Endothelial cell of umbilical vein (primary cell): ENCODE measurements around the gene TTC27. TPM values are rescaled to one million over a fixed set of nuclear protein-coding genes. Genes with fewer than 3 reads are reported as not detected.

ENCODE experiments used
- BruUV-seq: library from RNA; stranded (reverse); fragments of 400-500 nt; replicated peaks from 2 replicates; lab custom pipeline; 2021; lab: Mats Ljungman, UMichigan
- CTCF ChIA-PET: fragments of 300-600, 350-600 bp; sonication (Branson Sonifier 250); formaldehyde crosslinking; loops from one replicate; lab custom pipeline; 2021; ENCODE audit warnings: antibody characterized with exemption, inconsistent platforms; lab: Charles Lee
- POLR2A ChIA-PET: fragments of 300-600, 350-600 bp; sonication (Branson Sonifier 250); formaldehyde crosslinking; loops from one replicate; lab custom pipeline; 2021; ENCODE audit warnings: antibody characterized with exemption, inconsistent platforms; lab: Charles Lee
- DNase-seq: peaks from one replicate; pipeline ENCODE4 v3.0.0-alpha.2; 2011; ENCODE audit warnings: low read depth, low spot score
- FAIRE-seq: peaks from 2 replicates; lab custom pipeline; 2011; peaks lifted over from hg19 to GRCh38; lab: Jason Lieb, UNC
- H2AFZ ChIP-seq: 2 replicates; pipeline ENCODE4 v1.6.0; 2012; ENCODE audit warnings: low read depth, low read length, control low read depth, inconsistent platforms
- H3K27ac ChIP-seq: 2 replicates; pipeline ENCODE4 v1.5.1; 2011; ENCODE audit warnings: low read depth, mild to moderate bottlenecking, control low read depth, low read length, moderate library complexity; ENCODE audit not compliant: insufficient read depth
- H3K27me3 ChIP-seq, 2 experiments: 2 replicates each; pipeline versions ENCODE4 v1.6.0 to v1.6.1; 2011; ENCODE audit warnings: low read length in 2 of 2, mixed read lengths in 1 of 2; ENCODE audit not compliant: control insufficient read depth in 2 of 2, insufficient read depth in 2 of 2
- H3K36me3 ChIP-seq, 2 experiments: 2 replicates in 1 of 2; 3 replicates in 1 of 2; pipeline ENCODE4 v1.5.1; 2011; ENCODE audit warnings: low read length in 2 of 2, mild to moderate bottlenecking in 1 of 2, moderate library complexity in 1 of 2; ENCODE audit not compliant: control insufficient read depth in 2 of 2, insufficient read depth in 2 of 2; ENCODE audit errors: extremely low read depth in 1 of 2
- H3K4me1 ChIP-seq: 3 replicates; pipeline ENCODE4 v1.5.1; 2011; ENCODE audit warnings: mild to moderate bottlenecking, low read length; ENCODE audit not compliant: control insufficient read depth, insufficient read depth; ENCODE audit errors: extremely low read depth
- H3K4me2 ChIP-seq: 2 replicates; pipeline ENCODE4 v1.6.1; 2011; ENCODE audit warnings: low read length, control low read depth, mixed read lengths; ENCODE audit not compliant: insufficient read depth
- H3K4me3 ChIP-seq, 3 experiments: fragments of 200-600 bp in 1 of 3; sonication (generic), shearing (Covaris generic) in 1 of 3; replicated peaks in 1 of 3; 2 replicates each; pipeline ENCODE4 v1.5.1; 2011 to 2016; ENCODE audit warnings: control low read depth in 3 of 3, low read length in 3 of 3, mild to moderate bottlenecking in 2 of 3, inconsistent platforms in 1 of 3, low read depth in 1 of 3, moderate library complexity in 1 of 3; ENCODE audit not compliant: insufficient read depth in 1 of 3
- H3K79me2 ChIP-seq: 2 replicates; pipeline ENCODE4 v1.6.0; 2012; ENCODE audit warnings: low read length, inconsistent platforms; ENCODE audit not compliant: control insufficient read depth, insufficient read depth
- H3K9ac ChIP-seq: replicated peaks from 2 replicates; pipeline ENCODE3; 2011; ENCODE audit warnings: low read length, control low read depth; ENCODE audit not compliant: insufficient read depth; ENCODE audit errors: extremely low read depth
- H3K9me1 ChIP-seq: replicated peaks from 3 replicates; pipeline ENCODE4 v1.6.0; 2011; ENCODE audit warnings: mild to moderate bottlenecking, low read length; ENCODE audit not compliant: control insufficient read depth, insufficient read depth; ENCODE audit errors: extremely low read depth
- H3K9me3 ChIP-seq: replicated peaks from 2 replicates; pipeline ENCODE4 v1.5.1; 2012; ENCODE audit warnings: low read length, inconsistent platforms; ENCODE audit not compliant: control insufficient read depth, insufficient read depth
- H4K20me1 ChIP-seq: replicated peaks from 2 replicates; pipeline ENCODE3; 2011; ENCODE audit warnings: mild to moderate bottlenecking, low read length; ENCODE audit not compliant: control insufficient read depth, insufficient read depth; ENCODE audit errors: extremely low read depth
- CTCF ChIP-seq, 2 donors: IDR thresholded peaks; 1 replicate in 1 of 2; 2 replicates in 1 of 2; pipeline ENCODE4 v1.5.1; 2011; ENCODE audit warnings: low read length in 2 of 2, mild to moderate bottlenecking in 2 of 2, moderate library complexity in 2 of 2, control low read depth in 1 of 2, inconsistent platforms in 1 of 2, low read depth in 1 of 2; ENCODE audit not compliant: insufficient read depth in 1 of 2; ENCODE audit errors: extremely low read depth in 1 of 2
- EZH2 ChIP-seq: IDR thresholded peaks from 2 replicates; pipeline ENCODE4 v1.6.1; 2012; ENCODE audit warnings: borderline replicate concordance, low read depth, mild to moderate bottlenecking, moderate library complexity, low read length, inconsistent platforms; ENCODE audit not compliant: severe bottlenecking
- FOS ChIP-seq: IDR thresholded peaks from 2 replicates; pipeline ENCODE4 v1.6.1; 2011; ENCODE audit warnings: mild to moderate bottlenecking, low read length, moderate library complexity, borderline replicate concordance; ENCODE audit not compliant: insufficient read depth
- GATA2 ChIP-seq: IDR thresholded peaks from 2 replicates; pipeline ENCODE4 v1.7.0; 2011; ENCODE audit warnings: low read depth, mild to moderate bottlenecking, moderate library complexity, mixed read lengths, low read length; ENCODE audit not compliant: insufficient read length, insufficient read depth
- JUN ChIP-seq: IDR thresholded peaks from 2 replicates; pipeline ENCODE4 v1.6.1; 2011; ENCODE audit warnings: borderline replicate concordance, low read depth; ENCODE audit not compliant: insufficient read length, insufficient read depth
- MAX ChIP-seq: IDR thresholded peaks from 2 replicates; pipeline ENCODE4 v1.6.1; 2011; ENCODE audit not compliant: insufficient read depth, insufficient read length
- MYC ChIP-seq: IDR thresholded peaks from one replicate; pipeline ENCODE4 v1.6.1; 2011; ENCODE audit warnings: mild to moderate bottlenecking, low read depth, low read length
- POLR2A ChIP-seq: IDR thresholded peaks from 2 replicates; pipeline ENCODE4 v1.6.1; 2012; ENCODE audit warnings: low read depth, mild to moderate bottlenecking, control low read depth, low read length
- POLR2AphosphoS5 ChIP-seq: IDR thresholded peaks from 2 replicates; pipeline ENCODE4 v1.6.1; 2012; ENCODE audit warnings: low read depth, mild to moderate bottlenecking, control low read depth, low read length, moderate library complexity; ENCODE audit not compliant: insufficient read depth
- dilution Hi-C: fragments of 300-500 bp; cut with MboI; formaldehyde crosslinking; loops from one replicate; pipeline ENCODE4 v1.15.0; 2019; ENCODE audit warnings: low sequenced_read_pairs; ENCODE audit not compliant: extremely low pct_ligation_motif_present
- intact Hi-C: fragments of 100-400 bp; cut with micrococcal nuclease; formaldehyde crosslinking; loops from one replicate; pipeline ENCODE4 v1.10.0; 2022
- polyA plus RNA-seq, 4 experiments: library from polyadenylated mRNA; depleted of rRNA in 3 of 4; stranded (reverse) in 3 of 4; unstranded in 1 of 4; fragments of >200 nt; gene quantifications; 2 replicates each; pipeline versions ENCODE4 v1.2.1 to v1.2.3, GENCODE V29; 2011 to 2012; ENCODE audit warnings: missing spikeins in 1 of 4
- total RNA-seq: library from RNA; stranded (reverse); gene quantifications from 2 replicates; pipeline ENCODE4 v1.2.3, GENCODE V29; 2021

TTC27 gene
- total and polyA plus RNA-seq, 2 donors (not counting 3 experiments of a cell fraction or from before 2014, with no cell fraction given), result 16.3 to 20.1 TPM

DNA sequence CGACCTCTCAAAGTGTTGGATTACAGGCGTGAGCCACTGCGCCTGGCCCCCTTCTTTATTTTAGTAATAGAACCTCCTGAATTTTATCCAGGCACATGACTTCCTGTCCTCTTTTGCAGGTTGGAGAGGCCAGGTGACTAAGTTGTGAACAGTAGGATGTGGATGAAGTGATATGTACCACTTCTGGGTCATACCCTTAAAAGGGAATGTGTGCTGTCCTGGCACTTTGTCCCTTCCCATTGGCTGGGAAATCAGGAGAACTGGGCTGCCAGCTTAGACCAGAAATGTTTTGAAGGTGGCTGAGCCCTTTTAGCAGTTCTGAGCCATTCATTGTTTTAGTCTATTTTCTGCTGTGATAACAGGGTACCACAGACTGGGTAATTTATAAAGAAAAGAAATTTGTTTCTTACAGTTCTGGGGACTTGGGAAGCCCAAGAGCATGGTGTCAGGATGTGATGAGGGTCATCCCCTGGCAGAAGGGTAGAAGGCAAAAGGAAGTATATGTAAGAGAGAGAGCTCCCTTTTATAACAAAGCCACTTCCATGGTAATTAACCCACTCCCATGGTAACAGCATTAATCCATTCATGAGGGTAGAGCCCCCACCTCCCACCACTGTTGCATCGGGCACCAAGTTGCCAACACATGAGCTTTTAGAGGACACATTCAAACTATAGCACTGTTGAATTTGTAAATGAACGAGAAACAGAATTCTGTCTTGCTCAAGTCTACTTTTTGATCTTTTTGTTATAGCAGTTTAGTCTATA, 79.1 kb downstream of the TTC27 start:
- H3K4me2 ChIP-seq, result no peak overlapping the region
- TF ChIP-seq GATA2, result no peak
- no peak for TF ChIP-seq POLR2A
- TF ChIP-seq EZH2, result no peak
- TF ChIP-seq CTCF (IDR thresholded peaks at IDR 0.05; ENCODE audit: extremely low read depth in 1 of 2, insufficient read depth in 1 of 2, low read depth in 1 of 2, low read length in 2 of 2), result no peak
- no peak for TF ChIP-seq JUN
- TF ChIP-seq MYC, result no peak
- TF ChIP-seq FOS, result no peak
- no peak for TF ChIP-seq POLR2AphosphoS5
- TF ChIP-seq MAX, result no peak
- no peaks in the 10 kb centered on the region for H3K27me3 ChIP-seq
- dilution Hi-C loops (no loop called here), intact Hi-C loops (no loop called here)
- no peak overlapping the region for H2AFZ ChIP-seq
- ChIA-PET POLR2A (no interaction called here), CTCF (interaction anchor here (0.9 to 1.8 kb wide), 2 partner anchors 10 to 24 kb away, joined by 3 to 4 read pairs; no protein-coding TSS in a partner anchor)
- no peak overlapping the region for H3K9ac ChIP-seq
- FAIRE-seq (no peak), DNase-seq (no peak)
- no peaks in the 10 kb centered on the region for H4K20me1 ChIP-seq
- no peak overlapping the region for H3K27ac ChIP-seq
- H3K4me3 ChIP-seq, result no peak overlapping the region
- peaks cover 0 to 3% of the 10 kb centered on the region in 2 experiments for H3K36me3 ChIP-seq
- H3K9me3 ChIP-seq, result no peaks in the 10 kb centered on the region
- BruUV-seq, result no TSS peak
- peaks cover 9% of the 10 kb centered on the region for H3K4me1 ChIP-seq
- no peaks in the 10 kb centered on the region for H3K9me1 ChIP-seq
- no peaks in the 10 kb centered on the region for H3K79me2 ChIP-seq
